HepG2 (cell line): Measurements from ENCODE around the gene ERBB4. TPM values are rescaled to one million over a fixed set of nuclear protein-coding genes. Genes with fewer than 3 reads are reported as not detected.

Experiments
- ATAC-seq: fragments of 200-7000 bp; cut with Tn5 transposase; 3 replicates; pipeline ENCODE4 v1.9.1; 2020; ENCODE audit warnings: mild to moderate bottlenecking, moderate library complexity
- BruUV-seq: library from RNA; stranded (reverse); fragments of 400-500 nt; replicated peaks from 2 replicates; lab custom pipeline; 2021; lab: Mats Ljungman, UMichigan
- CTCF ChIA-PET: fragments of 300-600 bp; formaldehyde crosslinking; extraction: SDS; loops from one replicate; lab custom pipeline; 2021; ENCODE audit warnings: low total read pairs, inconsistent platforms, low intra/inter-chr PET ratio; lab: Yijun Ruan, JAX
- POLR2A ChIA-PET: fragments of 350-600 bp; sonication (Branson Sonifier 250); formaldehyde crosslinking; loops from one replicate; lab custom pipeline; 2020; ENCODE audit warnings: antibody characterized with exemption, inconsistent platforms; lab: Yijun Ruan, JAX
- DNase-seq: peaks from one replicate; pipeline ENCODE4 v3.0.0-alpha.2; 2015; ENCODE audit warnings: low spot score
- FAIRE-seq: peaks from 3 replicates; lab custom pipeline; 2011; peaks lifted over from hg19 to GRCh38; lab: Jason Lieb, UNC
- H2AFZ ChIP-seq: one replicate; pipeline ENCODE4 v1.6.1; 2011; ENCODE audit warnings: low read length, inconsistent platforms
- H3K27ac ChIP-seq: fragments of 300-600 bp; 3 replicates; pipeline ENCODE4 v1.8.0; 2011; ENCODE audit warnings: mixed run types, mild to moderate bottlenecking, mixed read lengths, low read length, inconsistent platforms; ENCODE audit not compliant: insufficient read depth; ENCODE audit errors: extremely low read length
- H3K27me3 ChIP-seq, 2 experiments: fragments of 200-600 bp in 1 of 2; 2 replicates in 1 of 2; 3 replicates in 1 of 2; pipeline versions ENCODE4 v1.6.0 to v1.8.0; 2011; ENCODE audit warnings: low read length in 2 of 2, mild to moderate bottlenecking in 2 of 2, moderate library complexity in 2 of 2, inconsistent platforms in 1 of 2; ENCODE audit not compliant: insufficient read depth in 2 of 2, control insufficient read depth in 1 of 2
- H3K36me3 ChIP-seq, 2 experiments: fragments of 200-600 bp in 1 of 2; replicated peaks in 1 of 2; 2 replicates in 1 of 2; 3 replicates in 1 of 2; pipeline versions ENCODE4 v1.5.1 to v1.8.0; 2011; ENCODE audit warnings: low read length in 2 of 2, inconsistent platforms in 1 of 2; ENCODE audit not compliant: insufficient read depth in 2 of 2, control insufficient read depth in 1 of 2
- H3K4me1 ChIP-seq: 2 replicates; pipeline ENCODE4 v1.5.1; 2012; ENCODE audit warnings: low read length, inconsistent platforms; ENCODE audit not compliant: insufficient read depth
- H3K4me2 ChIP-seq: 2 replicates; pipeline ENCODE4 v1.6.0; 2011; ENCODE audit warnings: low read depth, low read length, inconsistent platforms
- H3K4me3 ChIP-seq, 3 experiments: fragments of 200-600 bp in 1 of 3; sonication (generic), shearing (Covaris generic) in 1 of 3; replicated peaks in 1 of 3; 2 replicates each; pipeline ENCODE4 v1.5.1; 2011 to 2016; ENCODE audit warnings: low read length in 3 of 3, inconsistent platforms in 2 of 3, low read depth in 2 of 3, mild to moderate bottlenecking in 2 of 3, control low read depth in 1 of 3, mixed read lengths in 1 of 3; ENCODE audit not compliant: insufficient read depth in 1 of 3
- H3K79me2 ChIP-seq: one replicate; pipeline ENCODE4 v1.6.1; 2011; ENCODE audit warnings: low read length, inconsistent platforms; ENCODE audit not compliant: insufficient read depth
- H3K9ac ChIP-seq: 2 replicates; pipeline ENCODE4 v1.6.0; 2011; ENCODE audit warnings: mild to moderate bottlenecking, low read depth, low read length, inconsistent platforms; ENCODE audit not compliant: insufficient read depth
- H3K9me3 ChIP-seq: 2 replicates; pipeline ENCODE4 v1.5.1; 2012; ENCODE audit warnings: mild to moderate bottlenecking, low read length
- H4K20me1 ChIP-seq: 2 replicates; pipeline ENCODE4 v1.6.0; 2011; ENCODE audit warnings: inconsistent platforms, mild to moderate bottlenecking, low read length, moderate library complexity; ENCODE audit not compliant: insufficient read depth
- MAFF ChIP-seq: IDR thresholded peaks from 2 replicates; pipeline ENCODE4 v1.6.1; 2011; ENCODE audit warnings: low read depth, low read length, improper control_type of control experiment
- NR2F6 ChIP-seq, 2 experiments: IDR thresholded peaks; 2 replicates each; pipeline ENCODE4 v1.6.1; 2016; ENCODE audit warnings: antibody characterized with exemption in 1 of 2, mild to moderate bottlenecking in 1 of 2
- SALL1 ChIP-seq: sonication (generic); formaldehyde crosslinking; IDR thresholded peaks from 2 replicates; pipeline ENCODE4 v1.8.0; 2022; ENCODE audit warnings: mild to moderate bottlenecking, missing genetic modification reagents
- SRY ChIP-seq: sonication (generic); formaldehyde crosslinking; IDR thresholded peaks from 2 replicates; pipeline ENCODE4 v1.8.0; 2022; ENCODE audit warnings: mild to moderate bottlenecking, missing genetic modification reagents
- ZKSCAN5 ChIP-seq: sonication (generic); formaldehyde crosslinking; IDR thresholded peaks from 2 replicates; pipeline ENCODE4 v1.5.1; 2020; ENCODE audit warnings: mild to moderate bottlenecking, missing genetic modification reagents
- ZNF607 ChIP-seq: sonication (generic); formaldehyde crosslinking; IDR thresholded peaks from 2 replicates; pipeline ENCODE4 v1.5.1; 2020; ENCODE audit warnings: missing genetic modification reagents, mild to moderate bottlenecking, borderline replicate concordance
- WGBS: methylation state at CpG from one replicate; pipeline ENCODE4 v1.1.6; 2017; ENCODE audit warnings: low lambda C conversion rate; 5-methylcytosine and 5-hydroxymethylcytosine counted together
- in situ Hi-C: cut with HindIII; loops from 2 replicates; pipeline ENCODE4 v1.10.0; 2017; ENCODE audit warnings: low pct_unique_long_range_greater_than_20kb; ENCODE audit not compliant: extremely low pct_ligation_motif_present
- intact Hi-C: fragments of 100-400 bp; cut with micrococcal nuclease; formaldehyde crosslinking; loops from one replicate; pipeline ENCODE4 v1.10.0; 2022; ENCODE audit not compliant: unreplicated experiment
- polyA plus RNA-seq, 8 experiments: library from polyadenylated mRNA; depleted of rRNA in 3 of 8; stranded (reverse) in 7 of 8; unstranded in 1 of 8; fragments of >200 nt; fragmentation: Illumina TruSeq in 4 of 8; extraction: Trizol in 4 of 8; gene quantifications; 2 replicates each; pipeline versions ENCODE4 v1.2.1 to v1.2.3, GENCODE V29; 2011 to 2016; ENCODE audit warnings: low read depth in 4 of 8, missing spikeins in 1 of 8, mixed read lengths in 1 of 8; ENCODE audit not compliant: insufficient read depth in 1 of 8
- total RNA-seq, 5 experiments: library from RNA; depleted of rRNA; stranded (reverse); fragments of >200 nt; fragmentation: Illumina TruSeq; extraction: Trizol; gene quantifications; 2 replicates each; pipeline ENCODE4 v1.2.3, GENCODE V29; 2016; ENCODE audit warnings: low read depth in 1 of 5
- TF ChIP-seq, protein P1 (sequence below): sonication (generic); formaldehyde crosslinking; IDR thresholded peaks from 2 replicates; pipeline ENCODE4 v1.5.0; 2020; ENCODE audit warnings: mild to moderate bottlenecking, missing genetic modification reagents, borderline replicate concordance

The ERBB4 gene
- total and polyA plus RNA-seq, 2 of the 13 experiments (the other 11 are each of a cell fraction or from before 2014, with no cell fraction given): not detected

DNA sequence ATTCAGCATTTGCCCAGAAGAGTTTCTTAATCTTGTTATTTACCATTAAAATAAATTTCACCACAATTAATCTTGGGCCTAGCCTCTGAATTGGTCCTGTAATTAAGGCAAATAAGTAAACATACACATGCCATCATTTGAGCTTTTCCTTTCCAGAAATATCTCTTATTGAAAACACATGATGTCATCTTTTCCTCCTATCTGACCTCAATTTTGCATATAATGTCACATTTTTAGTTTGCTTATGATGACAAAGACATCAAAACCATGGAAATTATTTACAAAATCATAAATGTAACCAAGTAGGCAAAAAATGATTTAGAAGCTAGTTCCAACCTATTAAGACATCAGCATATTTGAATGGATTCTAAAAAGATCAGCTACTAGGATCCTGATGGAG, 915.5 kb downstream of the ERBB4 start (continued):
- TF ChIP-seq, protein P1, sequence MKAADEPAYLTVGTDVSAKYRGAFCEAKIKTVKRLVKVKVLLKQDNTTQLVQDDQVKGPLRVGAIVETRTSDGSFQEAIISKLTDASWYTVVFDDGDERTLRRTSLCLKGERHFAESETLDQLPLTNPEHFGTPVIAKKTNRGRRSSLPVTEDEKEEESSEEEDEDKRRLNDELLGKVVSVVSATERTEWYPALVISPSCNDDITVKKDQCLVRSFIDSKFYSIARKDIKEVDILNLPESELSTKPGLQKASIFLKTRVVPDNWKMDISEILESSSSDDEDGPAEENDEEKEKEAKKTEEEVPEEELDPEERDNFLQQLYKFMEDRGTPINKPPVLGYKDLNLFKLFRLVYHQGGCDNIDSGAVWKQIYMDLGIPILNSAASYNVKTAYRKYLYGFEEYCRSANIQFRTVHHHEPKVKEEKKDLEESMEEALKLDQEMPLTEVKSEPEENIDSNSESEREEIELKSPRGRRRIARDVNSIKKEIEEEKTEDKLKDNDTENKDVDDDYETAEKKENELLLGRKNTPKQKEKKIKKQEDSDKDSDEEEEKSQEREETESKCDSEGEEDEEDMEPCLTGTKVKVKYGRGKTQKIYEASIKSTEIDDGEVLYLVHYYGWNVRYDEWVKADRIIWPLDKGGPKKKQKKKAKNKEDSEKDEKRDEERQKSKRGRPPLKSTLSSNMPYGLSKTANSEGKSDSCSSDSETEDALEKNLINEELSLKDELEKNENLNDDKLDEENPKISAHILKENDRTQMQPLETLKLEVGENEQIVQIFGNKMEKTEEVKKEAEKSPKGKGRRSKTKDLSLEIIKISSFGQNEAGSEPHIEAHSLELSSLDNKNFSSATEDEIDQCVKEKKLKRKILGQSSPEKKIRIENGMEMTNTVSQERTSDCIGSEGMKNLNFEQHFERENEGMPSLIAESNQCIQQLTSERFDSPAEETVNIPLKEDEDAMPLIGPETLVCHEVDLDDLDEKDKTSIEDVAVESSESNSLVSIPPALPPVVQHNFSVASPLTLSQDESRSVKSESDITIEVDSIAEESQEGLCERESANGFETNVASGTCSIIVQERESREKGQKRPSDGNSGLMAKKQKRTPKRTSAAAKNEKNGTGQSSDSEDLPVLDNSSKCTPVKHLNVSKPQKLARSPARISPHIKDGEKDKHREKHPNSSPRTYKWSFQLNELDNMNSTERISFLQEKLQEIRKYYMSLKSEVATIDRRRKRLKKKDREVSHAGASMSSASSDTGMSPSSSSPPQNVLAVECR (CRISPR knock-in tag): no peak
- 0 out of 2 replicates have a peak, but pooled peaks have one; percentile 16 for TF ChIP-seq MAFF
- TF ChIP-seq ZNF607: no peak

DNA sequence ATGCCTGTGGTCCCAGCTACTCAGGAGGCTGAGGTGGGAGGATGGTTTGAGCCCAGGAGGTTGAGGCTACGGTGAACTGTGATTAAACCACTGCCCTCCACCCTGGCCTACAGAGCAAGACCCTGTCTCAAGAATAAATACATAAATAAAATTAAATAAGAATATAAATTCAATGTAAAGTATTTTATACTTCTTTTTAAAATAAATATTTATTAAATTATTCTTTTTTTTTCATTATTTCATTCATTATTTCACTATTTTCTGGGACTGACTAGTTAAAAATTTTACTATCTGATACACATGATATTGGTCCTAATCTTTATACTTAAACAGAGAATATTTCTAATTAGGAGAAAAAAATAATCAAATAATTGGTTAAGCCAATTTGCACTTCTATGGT, 917.6 kb downstream of the ERBB4 start:
- no TSS peak for BruUV-seq
- no peak overlapping the region for H3K4me2 ChIP-seq
- H4K20me1 ChIP-seq: no peaks in the 10 kb centered on the region
- 0% methylated on average over 1 of the region's 1 CpG for WGBS
- in situ Hi-C loops (no loop called here), intact Hi-C loops (loop anchor here (1.0 kb wide), 1 partner anchor 12 kb away; no protein-coding TSS in a partner anchor)
- H3K9ac ChIP-seq: no peak overlapping the region
- ATAC-seq (no peak), DNase-seq (no peak)
- H3K4me1 ChIP-seq: no peaks in the 10 kb centered on the region
- H3K4me3 ChIP-seq: no peak overlapping the region
- no peak overlapping the region for H2AFZ ChIP-seq
- no peaks in the 10 kb centered on the region for H3K79me2 ChIP-seq
- no peak for TF ChIP-seq SALL1 (CRISPR knock-in tag)
- TF ChIP-seq SRY (CRISPR knock-in tag): no peak
- TF ChIP-seq NR2F6 (IDR thresholded peaks at IDR 0.05): no peak
- TF ChIP-seq NR2F6 (CRISPR knock-in tag; IDR thresholded peaks at IDR 0.05): no peak
- TF ChIP-seq ZKSCAN5 (CRISPR knock-in tag): no peak
- TF ChIP-seq, all 625 proteins: peak for 0
- FAIRE-seq: no peak
- ChIA-PET POLR2A (no interaction called here), CTCF (no interaction called here)
- H3K9me3 ChIP-seq: no peaks in the 10 kb centered on the region
- H3K27me3 ChIP-seq: no peaks in the 10 kb centered on the region
- no peak overlapping the region for H3K27ac ChIP-seq
- H3K36me3 ChIP-seq: no peaks in the 10 kb centered on the region
